Measurements from ENCODE around the gene MND1. TPM values are rescaled to one million over a fixed set of nuclear protein-coding genes. Genes with fewer than 3 reads are reported as not detected.

MND1 gene
- total and polyA plus RNA-seq, 2 of the 8 experiments (the other 6 are each of a cell fraction or from before 2014, with no cell fraction given), result 4.4 to 26.2 TPM

DNA sequence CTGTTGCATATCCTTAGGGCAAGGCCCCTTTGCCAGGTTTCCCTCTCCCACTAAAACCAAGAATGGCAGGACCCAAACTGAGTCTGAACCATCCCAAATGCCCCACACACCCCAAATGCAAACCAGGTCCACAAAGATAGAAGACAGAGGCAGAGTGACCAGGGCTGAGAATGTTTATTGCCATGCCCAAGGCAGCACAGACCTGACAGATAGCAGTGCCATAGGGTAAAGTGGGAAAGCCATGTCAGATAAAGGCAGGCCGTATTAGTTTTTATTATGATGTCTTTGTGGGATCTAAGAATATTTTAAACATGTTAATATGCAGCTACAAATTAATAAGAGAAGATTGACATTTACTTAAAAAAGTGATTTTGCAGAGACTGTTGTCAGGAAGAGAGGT, 29.6 kb upstream of the MND1 start (continued):
- TF ChIP-seq MAFK (IDR thresholded peaks at IDR 0.05; ENCODE audit: low read depth, low read length) (no peak), SIRT6 (IDR thresholded peaks at IDR 0.05; ENCODE audit: low read length) (no peak), CTBP2 (IDR thresholded peaks at IDR 0.05; ENCODE audit: borderline replicate concordance, insufficient read depth, insufficient read length, low read length) (no peak), CREB1 (IDR thresholded peaks at IDR 0.05) (no peak)
- TF ChIP-seq, protein P1, sequence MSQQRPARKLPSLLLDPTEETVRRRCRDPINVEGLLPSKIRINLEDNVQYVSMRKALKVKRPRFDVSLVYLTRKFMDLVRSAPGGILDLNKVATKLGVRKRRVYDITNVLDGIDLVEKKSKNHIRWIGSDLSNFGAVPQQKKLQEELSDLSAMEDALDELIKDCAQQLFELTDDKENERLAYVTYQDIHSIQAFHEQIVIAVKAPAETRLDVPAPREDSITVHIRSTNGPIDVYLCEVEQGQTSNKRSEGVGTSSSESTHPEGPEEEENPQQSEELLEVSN (IDR thresholded peaks at IDR 0.05), result no peak

All from H1 (cell line).